Osteocyte (in vitro differentiated cells): ENCODE measurements around the gene ADO. TPM values are rescaled to one million over a fixed set of nuclear protein-coding genes. Genes with fewer than 3 reads are reported as not detected.
"Not testable (repeated sequence)": the region's sequence is repeated elsewhere in the genome, so short reads cannot be mapped to it uniquely, and the experiment has no call there.

ENCODE experiments used
- DNase-seq: peaks from one replicate; pipeline ENCODE4 v3.0.0; 2021; ENCODE audit warnings: mixed read lengths; ENCODE audit not compliant: unreplicated experiment; ENCODE audit errors: extremely low spot score
- H3K27ac Mint-ChIP-seq: one replicate; pipeline ENCODE4 v1.8.0; 2021; ENCODE audit warnings: mild to moderate bottlenecking, mixed read lengths; ENCODE audit not compliant: unreplicated experiment
- H3K27me3 Mint-ChIP-seq: one replicate; pipeline ENCODE4 v1.8.0; 2021; ENCODE audit warnings: mixed read lengths; ENCODE audit not compliant: unreplicated experiment
- H3K36me3 Mint-ChIP-seq: one replicate; pipeline ENCODE4 v1.8.0; 2021; ENCODE audit warnings: mixed read lengths; ENCODE audit not compliant: unreplicated experiment
- H3K4me1 Mint-ChIP-seq: one replicate; pipeline ENCODE4 v1.8.0; 2021; ENCODE audit warnings: mixed read lengths; ENCODE audit not compliant: unreplicated experiment
- H3K4me3 Mint-ChIP-seq: one replicate; pipeline ENCODE4 v1.8.0; 2021; ENCODE audit warnings: mild to moderate bottlenecking, moderate library complexity, mixed read lengths; ENCODE audit not compliant: unreplicated experiment
- H3K9me3 Mint-ChIP-seq: one replicate; pipeline ENCODE4 v1.8.0; 2021; ENCODE audit warnings: mixed read lengths; ENCODE audit not compliant: unreplicated experiment
- CTCF ChIP-seq: fragments of 200-600 bp; sonication (generic); IDR thresholded peaks from 2 replicates; pipeline ENCODE4 v1.5.0; 2021; ENCODE audit warnings: antibody characterized with exemption, mild to moderate bottlenecking, moderate library complexity
- total RNA-seq: library from RNA; stranded (reverse); gene quantifications from 2 replicates; pipeline ENCODE4 v1.2.1, GENCODE V29; 2021

ADO gene
- total RNA-seq, 1 donor from 2014 or later, result 17.5 TPM

GRCh38 chr10:62766386-62766785 lies 38.1 kb upstream of the ADO start:
- peaks cover 2% of the 10 kb centered on the region for H3K27me3 Mint-ChIP-seq
- no peaks in the 10 kb centered on the region for H3K36me3 Mint-ChIP-seq
- TF ChIP-seq CTCF, result no peak
- no peaks in the 10 kb centered on the region for H3K9me3 Mint-ChIP-seq
- no peak for DNase-seq
- H3K4me3 Mint-ChIP-seq, result no peak overlapping the region
- no peaks in the 10 kb centered on the region for H3K4me1 Mint-ChIP-seq
- H3K27ac Mint-ChIP-seq, result no peak overlapping the region

- no peak overlapping the region for H3K27ac Mint-ChIP-seq
- peaks cover 6% of the 10 kb centered on the region for H3K4me1 Mint-ChIP-seq
- no peak for DNase-seq
- H3K4me3 Mint-ChIP-seq, result no peak overlapping the region
- no peaks in the 10 kb centered on the region for H3K36me3 Mint-ChIP-seq
- H3K9me3 Mint-ChIP-seq, result no peaks in the 10 kb centered on the region
- no peak for TF ChIP-seq CTCF
- peaks cover 14% of the 10 kb centered on the region for H3K27me3 Mint-ChIP-seq
Observed at GRCh38 chr10:62769574-62770242, 34.8 kb upstream of the ADO start.

GRCh38 chr10:62772186-62772974 lies 32.1 kb upstream of the ADO start:
- Mint-ChIP-seq H3K27me3 (peaks cover 12% of the 10 kb centered on the region), H3K4me3 (no peak overlapping the region), H3K9me3 (no peaks in the 10 kb centered on the region), H3K27ac (no peak overlapping the region), H3K4me1 (peaks cover 6% of the 10 kb centered on the region), H3K36me3 (no peaks in the 10 kb centered on the region)
- DNase-seq, result no peak
- no peak for TF ChIP-seq CTCF

- no peak overlapping the region for H3K27ac Mint-ChIP-seq
- no peak for TF ChIP-seq CTCF
- no peaks in the 10 kb centered on the region for H3K9me3 Mint-ChIP-seq
- DNase-seq, result no peak
- no peak overlapping the region for H3K4me3 Mint-ChIP-seq
- no peaks in the 10 kb centered on the region for H3K36me3 Mint-ChIP-seq
- H3K4me1 Mint-ChIP-seq, result peaks cover 2% of the 10 kb centered on the region
- peaks cover 8% of the 10 kb centered on the region for H3K27me3 Mint-ChIP-seq
Observed at GRCh38 chr10:62778125-62778524, 26.4 kb upstream of the ADO start.

- H3K4me1 Mint-ChIP-seq, result peaks cover 2% of the 10 kb centered on the region
- no peak for DNase-seq
- peaks cover 7% of the 10 kb centered on the region for H3K27me3 Mint-ChIP-seq
- H3K27ac Mint-ChIP-seq, result no peak overlapping the region
- H3K9me3 Mint-ChIP-seq, result peaks cover 6% of the 10 kb centered on the region
- no peaks in the 10 kb centered on the region for H3K36me3 Mint-ChIP-seq
- no peak for TF ChIP-seq CTCF
- no peak overlapping the region for H3K4me3 Mint-ChIP-seq
Observed at GRCh38 chr10:62779487-62780248, 24.9 kb upstream of the ADO start.

- peaks cover 15% of the 10 kb centered on the region for H3K9me3 Mint-ChIP-seq
- DNase-seq, H3K27ac Mint-ChIP-seq, H3K36me3 Mint-ChIP-seq, H3K27me3 Mint-ChIP-seq, H3K4me3 Mint-ChIP-seq: not testable (repeated sequence)
- H3K4me1 Mint-ChIP-seq, result peaks cover 13% of the 10 kb centered on the region
Observed at GRCh38 chr10:62784537-62784936, 20.0 kb upstream of the ADO start.

GRCh38 chr10:62788285-62788684 lies 16.2 kb upstream of the ADO start:
- H3K4me3 Mint-ChIP-seq, DNase-seq, H3K27me3 Mint-ChIP-seq, H3K36me3 Mint-ChIP-seq, H3K27ac Mint-ChIP-seq: not testable (repeated sequence)
- Mint-ChIP-seq H3K4me1 (peaks cover 20% of the 10 kb centered on the region), H3K9me3 (peaks cover 15% of the 10 kb centered on the region)
